ENCODE results near the gene TTYH2.

- TF ChIP-seq POLR2AphosphoS5 (IDR thresholded peaks at IDR 0.05) (no peak), CTCF (IDR thresholded peaks at IDR 0.05) (no peak), POLR2A (IDR thresholded peaks at IDR 0.05) (no peak), EP300 (IDR thresholded peaks at IDR 0.05) (no peak)
Observed at GRCh38 chr17:74251051-74251450, 37.7 kb downstream of the TTYH2 start.
